K562 (cell line): ENCODE measurements around the gene IRX1. TPM values are rescaled to one million over a fixed set of nuclear protein-coding genes. Genes with fewer than 3 reads are reported as not detected.

ENCODE experiments used
- ATAC-seq: fragments of 200-7000 bp; cut with Tn5 transposase; 3 replicates; pipeline ENCODE4 v1.9.1; 2020; ENCODE audit warnings: moderate library complexity
- BruUV-seq: library from RNA; stranded (reverse); fragments of 400-500 nt; replicated peaks from 2 replicates; lab custom pipeline; 2021; lab: Mats Ljungman, UMichigan
- CTCF ChIA-PET: fragments of 300-600 bp; formaldehyde crosslinking; extraction: SDS; loops from one replicate; lab custom pipeline; 2021; ENCODE audit warnings: low intra/inter-chr PET ratio; lab: Yijun Ruan, JAX
- POLR2A ChIA-PET: fragments of 300-600, 350-650 bp; sonication (Branson Sonifier 250); formaldehyde crosslinking; extraction: SDS; loops from one replicate; lab custom pipeline; 2021; ENCODE audit warnings: antibody characterized with exemption, inconsistent platforms; lab: Yijun Ruan, JAX
- DNase-seq, 4 experiments: peaks; one replicate each; pipeline versions ENCODE4 v3.0.0 to v3.0.0-alpha.2; 2011 to 2018; ENCODE audit warnings: low spot score in 3 of 4, mixed read lengths in 3 of 4; ENCODE audit errors: extremely low read depth in 1 of 4
- FAIRE-seq: peaks from 2 replicates; lab custom pipeline; 2011; peaks lifted over from hg19 to GRCh38; lab: Jason Lieb, UNC
- H2AFZ ChIP-seq: 2 replicates; pipeline ENCODE4 v1.6.0; 2011; ENCODE audit warnings: low read depth, low read length, control low read depth, inconsistent platforms
- H3K27ac ChIP-seq: fragments of 200-600 bp; 3 replicates; pipeline ENCODE4 v1.8.0; 2011; ENCODE audit warnings: low read depth, mild to moderate bottlenecking, control low read depth, inconsistent platforms, low read length, moderate library complexity, mixed read lengths; ENCODE audit errors: extremely low read depth
- H3K27me3 ChIP-seq, 2 experiments: fragments of 300-600 bp in 1 of 2; 2 replicates in 1 of 2; 3 replicates in 1 of 2; pipeline versions ENCODE4 v1.6.0 to v1.8.0; 2011; ENCODE audit warnings: inconsistent platforms in 2 of 2, low read length in 2 of 2, mild to moderate bottlenecking in 1 of 2, mixed read lengths in 1 of 2, moderate library complexity in 1 of 2; ENCODE audit not compliant: control insufficient read depth in 2 of 2, insufficient read depth in 2 of 2
- H3K36me3 ChIP-seq: fragments of 300-600 bp; 3 replicates; pipeline ENCODE4 v1.8.0; 2011; ENCODE audit warnings: mild to moderate bottlenecking, low read length, inconsistent platforms; ENCODE audit not compliant: control insufficient read depth, insufficient read depth
- H3K4me1 ChIP-seq, 2 experiments: fragments of 200-600 bp in 1 of 2; replicated peaks in 1 of 2; 2 replicates in 1 of 2; 3 replicates in 1 of 2; pipeline versions ENCODE4 v1.5.1 to v1.8.0; 2011; ENCODE audit warnings: inconsistent platforms in 2 of 2, low read length in 2 of 2, mild to moderate bottlenecking in 1 of 2, mixed read lengths in 1 of 2, moderate library complexity in 1 of 2; ENCODE audit not compliant: control insufficient read depth in 2 of 2, insufficient read depth in 2 of 2
- H3K4me2 ChIP-seq: 2 replicates; pipeline ENCODE4 v1.6.1; 2011; ENCODE audit warnings: low read length, control low read depth, inconsistent platforms, mixed read lengths; ENCODE audit not compliant: insufficient read depth
- H3K4me3 ChIP-seq: fragments of 200-600 bp; sonication (generic), shearing (Covaris generic); 2 replicates; pipeline ENCODE4 v1.5.1; 2016; ENCODE audit warnings: control low read depth, inconsistent platforms
- H3K79me2 ChIP-seq: fragments of 200-600 bp; 3 replicates; pipeline ENCODE4 v1.8.0; 2011; ENCODE audit warnings: low read length, inconsistent platforms; ENCODE audit not compliant: control insufficient read depth, insufficient read depth
- H3K9ac ChIP-seq, 2 experiments: 2 replicates each; pipeline versions ENCODE4 v1.6.0 to v1.6.1; 2011; ENCODE audit warnings: low read depth in 2 of 2, low read length in 2 of 2, control low read depth in 1 of 2, inconsistent platforms in 1 of 2, mild to moderate bottlenecking in 1 of 2, mixed read lengths in 1 of 2; ENCODE audit not compliant: insufficient read depth in 1 of 2
- H3K9me1 ChIP-seq: one replicate; pipeline ENCODE4 v1.6.0; 2011; ENCODE audit warnings: inconsistent platforms, mild to moderate bottlenecking, low read length, moderate library complexity; ENCODE audit not compliant: control insufficient read depth, insufficient read depth
- H3K9me3 ChIP-seq: replicated peaks from 2 replicates; pipeline ENCODE4 v1.5.1; 2011; ENCODE audit warnings: low read depth, low read length, inconsistent platforms; ENCODE audit not compliant: control insufficient read depth, insufficient read depth
- H4K20me1 ChIP-seq: replicated peaks from 2 replicates; pipeline ENCODE4 v1.6.1; 2011; ENCODE audit warnings: low read length, inconsistent platforms, mixed read lengths; ENCODE audit not compliant: control insufficient read depth, insufficient read depth
- CBFA2T2 ChIP-seq: fragments of 450-650 bp; conservative IDR thresholded peaks from 2 replicates; pipeline ENCODE4 v1.6.1; 2017; ENCODE audit warnings: mild to moderate bottlenecking
- DIDO1 ChIP-seq: fragments of 450-650 bp; IDR thresholded peaks from 2 replicates; pipeline ENCODE4 v1.6.1; 2016; ENCODE audit warnings: low read depth, missing biosample characterization, missing genetic modification characterization
- IRF2 ChIP-seq: sonication (generic); formaldehyde crosslinking; IDR thresholded peaks from 2 replicates; pipeline ENCODE4 v1.8.1; 2022; ENCODE audit warnings: mild to moderate bottlenecking, missing genetic modification reagents
- KLF16 ChIP-seq: IDR thresholded peaks from 2 replicates; pipeline ENCODE4 v1.6.1; 2016; ENCODE audit warnings: antibody characterized with exemption
- NFATC3 ChIP-seq: fragments of 450-650 bp; IDR thresholded peaks from 2 replicates; pipeline ENCODE4 v1.6.1; 2017; ENCODE audit warnings: mild to moderate bottlenecking
- NR2F6 ChIP-seq: fragments of 450-650 bp; formaldehyde crosslinking; IDR thresholded peaks from 2 replicates; pipeline ENCODE4 v1.4.0; 2020; ENCODE audit warnings: mild to moderate bottlenecking
- ZNF121 ChIP-seq: sonication (generic); formaldehyde crosslinking; conservative IDR thresholded peaks from 2 replicates; pipeline ENCODE4 v1.8.0; 2022; ENCODE audit warnings: missing genetic modification reagents
- ZNF174 ChIP-seq: fragments of 250-450 bp; sonication (Bioruptor Pico); IDR thresholded peaks from 2 replicates; pipeline ENCODE4 v1.4.0; 2020; ENCODE audit warnings: mild to moderate bottlenecking
- WGBS: fragments of 100-300 bp; shearing (Covaris generic); methylation state at CpG from one replicate; pipeline ENCODE4 v1.1.6; 2016; ENCODE audit warnings: low coverage, mixed read lengths; ENCODE audit not compliant: insufficient coverage; ENCODE audit errors: missing lambda C conversion rate; 5-methylcytosine and 5-hydroxymethylcytosine counted together
- in situ Hi-C: fragments of 300-500 bp; cut with MboI; formaldehyde crosslinking; loops from 4 replicates; pipeline ENCODE4 v1.15.0; 2018; ENCODE audit warnings: inconsistent platforms, mixed read lengths
- intact Hi-C: fragments of 100-400 bp; cut with micrococcal nuclease; formaldehyde crosslinking; loops from 2 replicates; pipeline ENCODE4 v1.14.2; 2022
- polyA plus RNA-seq, 8 experiments: library from polyadenylated mRNA; depleted of rRNA in 4 of 8; stranded (reverse) in 5 of 8; unstranded in 3 of 8; fragments of >200 nt; fragmentation: Nextera tagmentation in 2 of 8; fragmentation: Illumina TruSeq in 1 of 8; extraction: Ambion mirVana in 2 of 8; extraction: Trizol in 1 of 8; gene quantifications; 2 replicates each; pipeline versions ENCODE4 v1.2.1 to v1.2.3, GENCODE V29; 2011 to 2014; ENCODE audit warnings: inconsistent platforms in 1 of 8, missing spikeins in 1 of 8
- total RNA-seq, 7 experiments: library from RNA; depleted of rRNA in 6 of 7; stranded (reverse); fragments of >200 nt in 6 of 7; fragmentation: Illumina TruSeq in 2 of 7; extraction: Trizol in 2 of 7; gene quantifications; 2 replicates each; pipeline versions ENCODE4 v1.2.1 to v1.2.3, GENCODE V29; 2011 to 2021; ENCODE audit warnings: low replicate concordance in 1 of 7
- TF ChIP-seq, protein P1 (sequence below): sonication (generic); formaldehyde crosslinking; IDR thresholded peaks from 2 replicates; pipeline ENCODE4 v1.8.0; 2022; ENCODE audit warnings: missing genetic modification reagents, mild to moderate bottlenecking, borderline replicate concordance
- TF ChIP-seq, protein P2 (sequence below): fragments of 250-450 bp; sonication (Bioruptor Pico); IDR thresholded peaks from 2 replicates; pipeline ENCODE4 v1.5.1; 2021; ENCODE audit warnings: mild to moderate bottlenecking
- TF ChIP-seq, protein P3 (sequence below): sonication (generic); formaldehyde crosslinking; IDR thresholded peaks from 2 replicates; pipeline ENCODE4 v1.8.0; 2023; ENCODE audit warnings: missing genetic modification reagents, mild to moderate bottlenecking, borderline replicate concordance

Gene IRX1
- total and polyA plus RNA-seq, 9 of the 15 experiments (the other 6 are each of a cell fraction or from before 2014, with no cell fraction given): not detected

DNA sequence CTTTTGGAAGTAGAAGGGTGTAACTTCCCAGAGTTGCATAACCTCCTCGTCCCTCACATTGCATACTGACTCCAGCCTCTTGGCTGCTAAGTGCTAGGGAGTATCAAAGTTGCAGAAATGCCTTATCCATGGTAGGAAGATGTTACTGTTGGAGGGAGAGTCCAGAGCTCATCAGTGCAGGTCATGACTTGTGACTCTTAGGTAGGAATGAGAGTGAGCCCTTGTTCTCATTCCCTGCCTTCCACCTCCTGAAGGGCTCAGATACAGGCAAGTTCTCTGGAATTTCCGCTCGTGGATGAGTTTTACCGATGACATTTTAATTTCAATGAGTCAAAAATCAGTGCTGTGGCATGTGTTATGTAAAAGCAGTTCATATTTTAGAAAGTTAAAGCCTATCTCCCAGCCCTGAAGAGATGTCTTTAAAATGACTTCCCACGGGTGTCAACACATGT is 17.0 kb downstream of the IRX1 start:
- no peak for ATAC-seq
- Histone ChIP-seq H3K9me3 (no peaks in the 10 kb centered on the region), H2AFZ (no peak overlapping the region), H3K27me3 (peaks cover 6 to 19% of the 10 kb centered on the region in 2 experiments; a peak in 3 of 5 replicates), H3K4me3 (no peak overlapping the region), H3K9me1 (peaks cover 5% of the 10 kb centered on the region), H3K4me1 (no peaks in the 10 kb centered on the region), H3K4me2 (no peak overlapping the region), H4K20me1 (no peaks in the 10 kb centered on the region), H3K27ac (no peak overlapping the region), H3K9ac (no peak overlapping the region), H3K36me3 (no peaks in the 10 kb centered on the region), H3K79me2 (no peaks in the 10 kb centered on the region)
- POLR2A ChIA-PET: no interaction called here
- CTCF ChIA-PET: no interaction called here
- no peak for FAIRE-seq
- DNase-seq: no peak
- BruUV-seq: no TSS peak
- intact Hi-C loops (no loop called here), in situ Hi-C loops (no loop called here)
- TF ChIP-seq, protein P1, sequence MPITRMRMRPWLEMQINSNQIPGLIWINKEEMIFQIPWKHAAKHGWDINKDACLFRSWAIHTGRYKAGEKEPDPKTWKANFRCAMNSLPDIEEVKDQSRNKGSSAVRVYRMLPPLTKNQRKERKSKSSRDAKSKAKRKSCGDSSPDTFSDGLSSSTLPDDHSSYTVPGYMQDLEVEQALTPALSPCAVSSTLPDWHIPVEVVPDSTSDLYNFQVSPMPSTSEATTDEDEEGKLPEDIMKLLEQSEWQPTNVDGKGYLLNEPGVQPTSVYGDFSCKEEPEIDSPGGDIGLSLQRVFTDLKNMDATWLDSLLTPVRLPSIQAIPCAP: no peak
- TF ChIP-seq DIDO1 (tag) (no peak), ZNF121 (CRISPR knock-in tag) (no peak), KLF16 (no peak), ZNF174 (no peak), NFATC3 (no peak), IRF2 (CRISPR knock-in tag) (no peak), CBFA2T2 (no peak), NR2F6 (CRISPR knock-in tag) (no peak)
- TF ChIP-seq, protein P2, sequence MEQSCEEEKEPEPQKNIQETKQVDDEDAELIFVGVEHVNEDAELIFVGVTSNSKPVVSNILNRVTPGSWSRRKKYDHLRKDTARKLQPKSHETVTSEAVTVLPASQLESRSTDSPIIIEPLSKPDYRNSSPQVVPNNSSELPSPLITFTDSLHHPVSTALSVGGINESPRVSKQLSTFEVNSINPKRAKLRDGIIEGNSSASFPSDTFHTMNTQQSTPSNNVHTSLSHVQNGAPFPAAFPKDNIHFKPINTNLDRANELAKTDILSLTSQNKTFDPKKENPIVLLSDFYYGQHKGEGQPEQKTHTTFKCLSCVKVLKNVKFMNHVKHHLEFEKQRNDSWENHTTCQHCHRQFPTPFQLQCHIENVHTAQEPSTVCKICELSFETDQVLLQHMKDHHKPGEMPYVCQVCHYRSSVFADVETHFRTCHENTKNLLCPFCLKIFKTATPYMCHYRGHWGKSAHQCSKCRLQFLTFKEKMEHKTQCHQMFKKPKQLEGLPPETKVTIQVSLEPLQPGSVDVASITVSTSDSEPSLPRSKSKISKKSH (CRISPR knock-in tag): no peak
- TF ChIP-seq, protein P3, sequence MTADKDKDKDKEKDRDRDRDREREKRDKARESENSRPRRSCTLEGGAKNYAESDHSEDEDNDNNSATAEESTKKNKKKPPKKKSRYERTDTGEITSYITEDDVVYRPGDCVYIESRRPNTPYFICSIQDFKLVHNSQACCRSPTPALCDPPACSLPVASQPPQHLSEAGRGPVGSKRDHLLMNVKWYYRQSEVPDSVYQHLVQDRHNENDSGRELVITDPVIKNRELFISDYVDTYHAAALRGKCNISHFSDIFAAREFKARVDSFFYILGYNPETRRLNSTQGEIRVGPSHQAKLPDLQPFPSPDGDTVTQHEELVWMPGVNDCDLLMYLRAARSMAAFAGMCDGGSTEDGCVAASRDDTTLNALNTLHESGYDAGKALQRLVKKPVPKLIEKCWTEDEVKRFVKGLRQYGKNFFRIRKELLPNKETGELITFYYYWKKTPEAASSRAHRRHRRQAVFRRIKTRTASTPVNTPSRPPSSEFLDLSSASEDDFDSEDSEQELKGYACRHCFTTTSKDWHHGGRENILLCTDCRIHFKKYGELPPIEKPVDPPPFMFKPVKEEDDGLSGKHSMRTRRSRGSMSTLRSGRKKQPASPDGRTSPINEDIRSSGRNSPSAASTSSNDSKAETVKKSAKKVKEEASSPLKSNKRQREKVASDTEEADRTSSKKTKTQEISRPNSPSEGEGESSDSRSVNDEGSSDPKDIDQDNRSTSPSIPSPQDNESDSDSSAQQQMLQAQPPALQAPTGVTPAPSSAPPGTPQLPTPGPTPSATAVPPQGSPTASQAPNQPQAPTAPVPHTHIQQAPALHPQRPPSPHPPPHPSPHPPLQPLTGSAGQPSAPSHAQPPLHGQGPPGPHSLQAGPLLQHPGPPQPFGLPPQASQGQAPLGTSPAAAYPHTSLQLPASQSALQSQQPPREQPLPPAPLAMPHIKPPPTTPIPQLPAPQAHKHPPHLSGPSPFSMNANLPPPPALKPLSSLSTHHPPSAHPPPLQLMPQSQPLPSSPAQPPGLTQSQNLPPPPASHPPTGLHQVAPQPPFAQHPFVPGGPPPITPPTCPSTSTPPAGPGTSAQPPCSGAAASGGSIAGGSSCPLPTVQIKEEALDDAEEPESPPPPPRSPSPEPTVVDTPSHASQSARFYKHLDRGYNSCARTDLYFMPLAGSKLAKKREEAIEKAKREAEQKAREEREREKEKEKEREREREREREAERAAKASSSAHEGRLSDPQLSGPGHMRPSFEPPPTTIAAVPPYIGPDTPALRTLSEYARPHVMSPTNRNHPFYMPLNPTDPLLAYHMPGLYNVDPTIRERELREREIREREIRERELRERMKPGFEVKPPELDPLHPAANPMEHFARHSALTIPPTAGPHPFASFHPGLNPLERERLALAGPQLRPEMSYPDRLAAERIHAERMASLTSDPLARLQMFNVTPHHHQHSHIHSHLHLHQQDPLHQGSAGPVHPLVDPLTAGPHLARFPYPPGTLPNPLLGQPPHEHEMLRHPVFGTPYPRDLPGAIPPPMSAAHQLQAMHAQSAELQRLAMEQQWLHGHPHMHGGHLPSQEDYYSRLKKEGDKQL (CRISPR knock-in tag): no peak
- WGBS: 0% methylated on average over 5 of the region's 5 CpGs
